ENCODE data around the gene GNB2.
A peak's percentile ranks its signal among the peaks of the same experiment; 100 is the strongest.

DNA sequence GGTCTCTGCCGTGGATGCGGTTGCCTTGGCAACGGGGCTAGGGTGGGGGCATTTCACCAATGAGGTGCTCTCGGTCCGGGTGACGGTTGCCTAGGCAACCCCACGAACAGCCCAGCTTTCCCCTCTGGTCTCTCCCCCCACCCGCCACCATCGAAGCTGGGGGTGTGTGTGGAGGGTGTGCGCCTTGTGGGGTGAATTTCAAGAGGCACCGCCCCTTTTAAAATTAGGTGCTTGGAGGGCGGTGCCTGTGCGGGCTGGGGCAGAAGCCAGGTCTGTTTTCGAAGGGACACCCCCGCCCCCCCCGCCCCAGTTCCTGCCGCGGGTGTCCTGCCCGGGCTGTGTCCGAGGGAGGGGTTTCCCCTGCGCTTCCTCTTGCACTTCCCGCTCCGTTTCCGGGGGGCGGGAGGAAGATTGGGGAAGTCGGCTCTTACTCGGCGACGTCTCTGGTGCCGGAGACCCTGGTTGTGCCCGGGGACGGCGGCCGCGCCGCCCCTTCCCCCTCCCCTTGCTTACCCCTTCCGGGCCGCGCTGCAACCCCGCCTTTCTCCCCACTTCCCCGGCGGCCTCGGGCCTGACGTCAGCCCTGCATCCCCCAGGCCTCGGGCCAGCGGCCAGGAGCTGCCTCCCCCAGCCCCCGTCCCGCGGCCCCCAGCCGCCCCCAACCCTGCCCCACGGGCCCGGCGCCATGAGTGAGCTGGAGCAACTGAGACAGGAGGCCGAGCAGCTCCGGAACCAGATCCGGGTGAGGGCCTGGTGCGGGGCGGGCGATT lies 2.2 kb downstream of the GNB2 start:
- TF ChIP-seq POLR2AphosphoS5 (IDR thresholded peaks at IDR 0.05) (peak; percentile 65 to 81), POLR2A (IDR thresholded peaks at IDR 0.05; ENCODE audit: low read depth) (peak; percentile 38)
